ENCODE results near the gene ZNF3.

Gene ZNF3

DNA sequence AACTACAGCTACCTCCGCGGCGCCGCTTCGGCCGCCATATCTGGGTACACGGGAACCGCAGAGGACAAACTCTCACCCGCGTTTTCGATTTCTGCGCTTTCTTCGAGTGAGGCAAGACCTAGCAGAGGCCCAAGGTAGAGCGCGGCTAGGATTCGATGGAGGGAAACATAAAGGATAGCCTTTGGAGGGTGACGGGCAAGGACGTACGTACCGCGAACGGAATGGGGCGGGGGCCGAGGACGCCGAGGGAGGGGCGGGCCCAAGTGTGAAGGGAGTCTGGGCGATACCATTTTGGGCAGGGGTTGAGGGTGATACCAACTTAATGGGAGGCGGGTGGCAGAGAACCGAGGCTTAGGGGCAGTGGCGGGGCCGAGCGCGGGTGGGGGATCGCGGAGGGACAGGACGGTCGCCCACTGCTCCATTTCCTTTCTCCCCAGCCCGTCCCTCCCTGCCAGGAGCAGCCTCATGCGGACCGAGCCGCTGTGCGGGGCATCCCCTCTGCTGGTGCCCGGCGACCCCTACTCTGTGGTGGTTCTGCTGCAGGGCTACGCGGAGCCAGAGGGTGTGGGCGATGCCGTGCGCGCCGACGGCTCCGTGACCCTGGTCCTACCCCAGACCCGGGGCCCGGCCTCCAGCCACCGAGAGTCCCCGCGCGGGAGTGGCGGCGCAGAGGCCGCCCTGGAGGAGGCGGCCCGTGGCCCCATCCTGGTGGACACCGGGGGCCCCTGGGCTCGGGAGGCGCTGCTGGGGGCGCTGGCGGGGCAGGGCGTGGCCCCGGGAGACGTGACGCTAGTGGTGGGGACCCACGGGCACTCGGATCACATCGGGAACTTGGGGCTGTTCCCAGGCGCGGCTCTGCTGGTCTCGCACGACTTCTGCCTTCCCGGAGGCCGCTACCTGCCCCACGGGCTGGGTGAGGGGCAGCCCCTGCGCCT, 45.7 kb upstream of the ZNF3 start, which contains the start of gene MBLAC1:
MBLAC1 (plus strand) TSS at position 37 of the 935 bp plus-strand sequence; CDS start at position 466, 429 bp downstream.
- Histone ChIP-seq H3K27ac (ENCODE audit: extremely low read depth, low read depth, low read length) (peak within 1 kb of the TSS; percentile 98), H3K4me1 (ENCODE audit: control insufficient read depth, insufficient read depth, low read length) (no peaks in the 10 kb centered on the region; the same call in 1 of the 2 replicates), H3K4me3 (ENCODE audit: low read depth, low read length) (peak within 1 kb of the TSS; percentile 79), H3K9me3 (ENCODE audit: control insufficient read depth, insufficient read depth, low read depth, low read length) (no peaks in the 10 kb centered on the region), H3K36me3 (ENCODE audit: control insufficient read depth in 2 of 2, insufficient read depth in 1 of 2, low read length in 2 of 2) (peaks cover 0 to 11% of the 10 kb centered on the region in 2 experiments; a peak in 2 of 3 replicates)
- POLR2A ChIA-PET: interaction anchor here (0.7 to 8.4 kb wide), 13 partner anchors 13 to 303 kb away, joined by 3 to 81 read pairs (median 4); partner anchors contain the start of genes AP4M1, GPC2, LAMTOR4 and MCM7
- CTCF ChIA-PET: interaction anchor here (0.6 to 1.4 kb wide), 4 partner anchors 25 to 284 kb away, joined by 3 to 10 read pairs (median 3); no protein-coding TSS in a partner anchor
- TF ChIP-seq, protein P1, sequence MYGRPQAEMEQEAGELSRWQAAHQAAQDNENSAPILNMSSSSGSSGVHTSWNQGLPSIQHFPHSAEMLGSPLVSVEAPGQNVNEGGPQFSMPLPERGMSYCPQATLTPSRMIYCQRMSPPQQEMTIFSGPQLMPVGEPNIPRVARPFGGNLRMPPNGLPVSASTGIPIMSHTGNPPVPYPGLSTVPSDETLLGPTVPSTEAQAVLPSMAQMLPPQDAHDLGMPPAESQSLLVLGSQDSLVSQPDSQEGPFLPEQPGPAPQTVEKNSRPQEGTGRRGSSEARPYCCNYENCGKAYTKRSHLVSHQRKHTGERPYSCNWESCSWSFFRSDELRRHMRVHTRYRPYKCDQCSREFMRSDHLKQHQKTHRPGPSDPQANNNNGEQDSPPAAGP (tag by site-specific recombination; IDR thresholded peaks at IDR 0.05): peak; percentile 83
- TF ChIP-seq ZNF341 (tag by site-specific recombination; IDR thresholded peaks at IDR 0.05; ENCODE audit: low read depth) (peak; percentile 49; the same call in 1 of the 2 replicates), ZNF600 (tag by site-specific recombination; IDR thresholded peaks at IDR 0.05) (peak; percentile 23; the same call in 1 of the 2 replicates), KLF8 (tag by site-specific recombination; IDR thresholded peaks at IDR 0.05) (peak; percentile 93), ZFP41 (tag by site-specific recombination; IDR thresholded peaks at IDR 0.05; ENCODE audit: borderline replicate concordance) (no peak), HOXA7 (CRISPR knock-in tag; IDR thresholded peaks at IDR 0.05; ENCODE audit: borderline replicate concordance) (no peak), ZNF391 (tag by site-specific recombination; IDR thresholded peaks at IDR 0.05; ENCODE audit: borderline replicate concordance, low read depth) (peak; percentile 13; the same call in 1 of the 2 replicates), SP3 (tag by site-specific recombination; IDR thresholded peaks at IDR 0.05) (peak; percentile 77), BCL11A (tag by site-specific recombination; IDR thresholded peaks at IDR 0.05; ENCODE audit: low read depth) (no peak), ZNF157 (tag by site-specific recombination; IDR thresholded peaks at IDR 0.05) (no peak), ZSCAN30 (tag by site-specific recombination; IDR thresholded peaks at IDR 0.05) (peak; percentile 83; the same call in 1 of the 2 replicates), ZNF37A (tag by site-specific recombination; IDR thresholded peaks at IDR 0.05) (no peak), ZNF223 (tag by site-specific recombination; IDR thresholded peaks at IDR 0.05) (no peak)
- TF ChIP-seq, protein P2, sequence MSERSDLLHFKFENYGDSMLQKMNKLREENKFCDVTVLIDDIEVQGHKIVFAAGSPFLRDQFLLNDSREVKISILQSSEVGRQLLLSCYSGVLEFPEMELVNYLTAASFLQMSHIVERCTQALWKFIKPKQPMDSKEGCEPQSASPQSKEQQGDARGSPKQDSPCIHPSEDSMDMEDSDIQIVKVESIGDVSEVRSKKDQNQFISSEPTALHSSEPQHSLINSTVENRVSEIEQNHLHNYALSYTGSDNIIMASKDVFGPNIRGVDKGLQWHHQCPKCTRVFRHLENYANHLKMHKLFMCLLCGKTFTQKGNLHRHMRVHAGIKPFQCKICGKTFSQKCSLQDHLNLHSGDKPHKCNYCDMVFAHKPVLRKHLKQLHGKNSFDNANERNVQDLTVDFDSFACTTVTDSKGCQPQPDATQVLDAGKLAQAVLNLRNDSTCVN (tag by site-specific recombination; optimal IDR thresholded peaks at IDR 0.05): peak; percentile 92
- TF ChIP-seq, protein P3, sequence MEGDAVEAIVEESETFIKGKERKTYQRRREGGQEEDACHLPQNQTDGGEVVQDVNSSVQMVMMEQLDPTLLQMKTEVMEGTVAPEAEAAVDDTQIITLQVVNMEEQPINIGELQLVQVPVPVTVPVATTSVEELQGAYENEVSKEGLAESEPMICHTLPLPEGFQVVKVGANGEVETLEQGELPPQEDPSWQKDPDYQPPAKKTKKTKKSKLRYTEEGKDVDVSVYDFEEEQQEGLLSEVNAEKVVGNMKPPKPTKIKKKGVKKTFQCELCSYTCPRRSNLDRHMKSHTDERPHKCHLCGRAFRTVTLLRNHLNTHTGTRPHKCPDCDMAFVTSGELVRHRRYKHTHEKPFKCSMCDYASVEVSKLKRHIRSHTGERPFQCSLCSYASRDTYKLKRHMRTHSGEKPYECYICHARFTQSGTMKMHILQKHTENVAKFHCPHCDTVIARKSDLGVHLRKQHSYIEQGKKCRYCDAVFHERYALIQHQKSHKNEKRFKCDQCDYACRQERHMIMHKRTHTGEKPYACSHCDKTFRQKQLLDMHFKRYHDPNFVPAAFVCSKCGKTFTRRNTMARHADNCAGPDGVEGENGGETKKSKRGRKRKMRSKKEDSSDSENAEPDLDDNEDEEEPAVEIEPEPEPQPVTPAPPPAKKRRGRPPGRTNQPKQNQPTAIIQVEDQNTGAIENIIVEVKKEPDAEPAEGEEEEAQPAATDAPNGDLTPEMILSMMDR (tag by site-specific recombination; IDR thresholded peaks at IDR 0.05): no peak; the same call in 1 of the 2 replicates
- TF ChIP-seq, protein P4, sequence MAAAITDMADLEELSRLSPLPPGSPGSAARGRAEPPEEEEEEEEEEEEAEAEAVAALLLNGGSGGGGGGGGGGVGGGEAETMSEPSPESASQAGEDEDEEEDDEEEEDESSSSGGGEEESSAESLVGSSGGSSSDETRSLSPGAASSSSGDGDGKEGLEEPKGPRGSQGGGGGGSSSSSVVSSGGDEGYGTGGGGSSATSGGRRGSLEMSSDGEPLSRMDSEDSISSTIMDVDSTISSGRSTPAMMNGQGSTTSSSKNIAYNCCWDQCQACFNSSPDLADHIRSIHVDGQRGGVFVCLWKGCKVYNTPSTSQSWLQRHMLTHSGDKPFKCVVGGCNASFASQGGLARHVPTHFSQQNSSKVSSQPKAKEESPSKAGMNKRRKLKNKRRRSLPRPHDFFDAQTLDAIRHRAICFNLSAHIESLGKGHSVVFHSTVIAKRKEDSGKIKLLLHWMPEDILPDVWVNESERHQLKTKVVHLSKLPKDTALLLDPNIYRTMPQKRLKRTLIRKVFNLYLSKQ (tag by site-specific recombination; IDR thresholded peaks at IDR 0.05; ENCODE audit: borderline replicate concordance): peak; percentile 58; the same call in 1 of the 2 replicates
- TF ChIP-seq, protein P5, sequence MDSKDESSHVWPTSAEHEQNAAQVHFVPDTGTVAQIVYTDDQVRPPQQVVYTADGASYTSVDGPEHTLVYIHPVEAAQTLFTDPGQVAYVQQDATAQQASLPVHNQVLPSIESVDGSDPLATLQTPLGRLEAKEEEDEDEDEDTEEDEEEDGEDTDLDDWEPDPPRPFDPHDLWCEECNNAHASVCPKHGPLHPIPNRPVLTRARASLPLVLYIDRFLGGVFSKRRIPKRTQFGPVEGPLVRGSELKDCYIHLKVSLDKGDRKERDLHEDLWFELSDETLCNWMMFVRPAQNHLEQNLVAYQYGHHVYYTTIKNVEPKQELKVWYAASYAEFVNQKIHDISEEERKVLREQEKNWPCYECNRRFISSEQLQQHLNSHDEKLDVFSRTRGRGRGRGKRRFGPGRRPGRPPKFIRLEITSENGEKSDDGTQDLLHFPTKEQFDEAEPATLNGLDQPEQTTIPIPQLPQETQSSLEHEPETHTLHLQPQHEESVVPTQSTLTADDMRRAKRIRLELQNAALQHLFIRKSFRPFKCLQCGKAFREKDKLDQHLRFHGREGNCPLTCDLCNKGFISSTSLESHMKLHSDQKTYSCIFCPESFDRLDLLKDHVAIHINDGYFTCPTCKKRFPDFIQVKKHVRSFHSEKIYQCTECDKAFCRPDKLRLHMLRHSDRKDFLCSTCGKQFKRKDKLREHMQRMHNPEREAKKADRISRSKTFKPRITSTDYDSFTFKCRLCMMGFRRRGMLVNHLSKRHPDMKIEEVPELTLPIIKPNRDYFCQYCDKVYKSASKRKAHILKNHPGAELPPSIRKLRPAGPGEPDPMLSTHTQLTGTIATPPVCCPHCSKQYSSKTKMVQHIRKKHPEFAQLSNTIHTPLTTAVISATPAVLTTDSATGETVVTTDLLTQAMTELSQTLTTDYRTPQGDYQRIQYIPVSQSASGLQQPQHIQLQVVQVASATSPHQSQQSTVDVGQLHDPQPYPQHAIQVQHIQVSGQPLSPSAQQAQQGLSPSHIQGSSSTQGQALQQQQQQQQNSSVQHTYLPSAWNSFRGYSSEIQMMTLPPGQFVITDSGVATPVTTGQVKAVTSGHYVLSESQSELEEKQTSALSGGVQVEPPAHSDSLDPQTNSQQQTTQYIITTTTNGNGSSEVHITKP (tag by site-specific recombination; IDR thresholded peaks at IDR 0.05): peak; percentile 100
- TF ChIP-seq, protein P6, sequence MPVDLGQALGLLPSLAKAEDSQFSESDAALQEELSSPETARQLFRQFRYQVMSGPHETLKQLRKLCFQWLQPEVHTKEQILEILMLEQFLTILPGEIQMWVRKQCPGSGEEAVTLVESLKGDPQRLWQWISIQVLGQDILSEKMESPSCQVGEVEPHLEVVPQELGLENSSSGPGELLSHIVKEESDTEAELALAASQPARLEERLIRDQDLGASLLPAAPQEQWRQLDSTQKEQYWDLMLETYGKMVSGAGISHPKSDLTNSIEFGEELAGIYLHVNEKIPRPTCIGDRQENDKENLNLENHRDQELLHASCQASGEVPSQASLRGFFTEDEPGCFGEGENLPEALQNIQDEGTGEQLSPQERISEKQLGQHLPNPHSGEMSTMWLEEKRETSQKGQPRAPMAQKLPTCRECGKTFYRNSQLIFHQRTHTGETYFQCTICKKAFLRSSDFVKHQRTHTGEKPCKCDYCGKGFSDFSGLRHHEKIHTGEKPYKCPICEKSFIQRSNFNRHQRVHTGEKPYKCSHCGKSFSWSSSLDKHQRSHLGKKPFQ (tag by site-specific recombination; IDR thresholded peaks at IDR 0.05): peak; percentile 66; the same call in 1 of the 2 replicates
- TF ChIP-seq, protein P7, sequence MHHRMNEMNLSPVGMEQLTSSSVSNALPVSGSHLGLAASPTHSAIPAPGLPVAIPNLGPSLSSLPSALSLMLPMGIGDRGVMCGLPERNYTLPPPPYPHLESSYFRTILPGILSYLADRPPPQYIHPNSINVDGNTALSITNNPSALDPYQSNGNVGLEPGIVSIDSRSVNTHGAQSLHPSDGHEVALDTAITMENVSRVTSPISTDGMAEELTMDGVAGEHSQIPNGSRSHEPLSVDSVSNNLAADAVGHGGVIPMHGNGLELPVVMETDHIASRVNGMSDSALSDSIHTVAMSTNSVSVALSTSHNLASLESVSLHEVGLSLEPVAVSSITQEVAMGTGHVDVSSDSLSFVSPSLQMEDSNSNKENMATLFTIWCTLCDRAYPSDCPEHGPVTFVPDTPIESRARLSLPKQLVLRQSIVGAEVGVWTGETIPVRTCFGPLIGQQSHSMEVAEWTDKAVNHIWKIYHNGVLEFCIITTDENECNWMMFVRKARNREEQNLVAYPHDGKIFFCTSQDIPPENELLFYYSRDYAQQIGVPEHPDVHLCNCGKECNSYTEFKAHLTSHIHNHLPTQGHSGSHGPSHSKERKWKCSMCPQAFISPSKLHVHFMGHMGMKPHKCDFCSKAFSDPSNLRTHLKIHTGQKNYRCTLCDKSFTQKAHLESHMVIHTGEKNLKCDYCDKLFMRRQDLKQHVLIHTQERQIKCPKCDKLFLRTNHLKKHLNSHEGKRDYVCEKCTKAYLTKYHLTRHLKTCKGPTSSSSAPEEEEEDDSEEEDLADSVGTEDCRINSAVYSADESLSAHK (tag by site-specific recombination; IDR thresholded peaks at IDR 0.05): no peak

Measured in HEK293 (cell line).